Measurements from ENCODE around the gene SLC4A9. TPM values are rescaled to one million over a fixed set of nuclear protein-coding genes. Genes with fewer than 3 reads are reported as not detected.

SLC4A9 gene, protein sequence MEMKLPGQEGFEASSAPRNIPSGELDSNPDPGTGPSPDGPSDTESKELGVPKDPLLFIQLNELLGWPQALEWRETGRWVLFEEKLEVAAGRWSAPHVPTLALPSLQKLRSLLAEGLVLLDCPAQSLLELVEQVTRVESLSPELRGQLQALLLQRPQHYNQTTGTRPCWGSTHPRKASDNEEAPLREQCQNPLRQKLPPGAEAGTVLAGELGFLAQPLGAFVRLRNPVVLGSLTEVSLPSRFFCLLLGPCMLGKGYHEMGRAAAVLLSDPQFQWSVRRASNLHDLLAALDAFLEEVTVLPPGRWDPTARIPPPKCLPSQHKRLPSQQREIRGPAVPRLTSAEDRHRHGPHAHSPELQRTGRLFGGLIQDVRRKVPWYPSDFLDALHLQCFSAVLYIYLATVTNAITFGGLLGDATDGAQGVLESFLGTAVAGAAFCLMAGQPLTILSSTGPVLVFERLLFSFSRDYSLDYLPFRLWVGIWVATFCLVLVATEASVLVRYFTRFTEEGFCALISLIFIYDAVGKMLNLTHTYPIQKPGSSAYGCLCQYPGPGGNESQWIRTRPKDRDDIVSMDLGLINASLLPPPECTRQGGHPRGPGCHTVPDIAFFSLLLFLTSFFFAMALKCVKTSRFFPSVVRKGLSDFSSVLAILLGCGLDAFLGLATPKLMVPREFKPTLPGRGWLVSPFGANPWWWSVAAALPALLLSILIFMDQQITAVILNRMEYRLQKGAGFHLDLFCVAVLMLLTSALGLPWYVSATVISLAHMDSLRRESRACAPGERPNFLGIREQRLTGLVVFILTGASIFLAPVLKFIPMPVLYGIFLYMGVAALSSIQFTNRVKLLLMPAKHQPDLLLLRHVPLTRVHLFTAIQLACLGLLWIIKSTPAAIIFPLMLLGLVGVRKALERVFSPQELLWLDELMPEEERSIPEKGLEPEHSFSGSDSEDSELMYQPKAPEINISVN
- under 1 TPM in 1 of 2 experiments, not detected in 1; 0.36 TPM for total RNA-seq

DNA sequence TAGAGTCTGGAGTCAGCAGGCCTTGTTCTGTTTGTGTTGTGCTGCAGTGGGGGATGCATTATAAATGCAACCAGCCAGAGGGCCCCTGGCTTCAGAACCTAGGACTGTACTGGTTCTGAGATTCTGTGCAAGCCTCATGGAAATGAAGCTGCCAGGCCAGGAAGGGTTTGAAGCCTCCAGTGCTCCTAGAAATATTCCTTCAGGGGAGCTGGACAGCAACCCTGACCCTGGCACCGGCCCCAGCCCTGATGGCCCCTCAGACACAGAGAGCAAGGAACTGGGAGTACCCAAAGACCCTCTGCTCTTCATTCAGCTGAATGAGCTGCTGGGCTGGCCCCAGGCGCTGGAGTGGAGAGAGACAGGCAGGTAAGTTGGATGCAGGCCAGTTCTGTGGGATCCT, at the start of gene SLC4A9:
SLC4A9 (plus strand) TSS at position 94 of the 400 bp plus-strand sequence; CDS start at position 137, 43 bp downstream.
- no peak for DNase-seq
- Mint-ChIP-seq H3K4me1 (ENCODE audit: low read depth) (peaks cover 17% of the 10 kb centered on the region), H3K9me3 (no peaks in the 10 kb centered on the region), H3K27ac (no peak within 1 kb of the TSS), H3K27me3 (peaks cover 9% of the 10 kb centered on the region), H3K36me3 (ENCODE audit: low read depth) (no peaks in the 10 kb centered on the region), H3K4me3 (no peak within 1 kb of the TSS)
- no peak for ATAC-seq
- POLR2A ChIA-PET, result no interaction called here
- CTCF ChIA-PET, result interaction anchor here (1.6 to 10.9 kb wide), 5 partner anchors 11 to 124 kb away, joined by 3 to 160 read pairs (median 12); partner anchors contain the start of gene HBEGF
- intact Hi-C loops (cut with micrococcal nuclease), result loop anchor here (10.0 kb wide), 1 partner anchor 355 kb away; no protein-coding TSS in a partner anchor
- TF ChIP-seq, protein P1, sequence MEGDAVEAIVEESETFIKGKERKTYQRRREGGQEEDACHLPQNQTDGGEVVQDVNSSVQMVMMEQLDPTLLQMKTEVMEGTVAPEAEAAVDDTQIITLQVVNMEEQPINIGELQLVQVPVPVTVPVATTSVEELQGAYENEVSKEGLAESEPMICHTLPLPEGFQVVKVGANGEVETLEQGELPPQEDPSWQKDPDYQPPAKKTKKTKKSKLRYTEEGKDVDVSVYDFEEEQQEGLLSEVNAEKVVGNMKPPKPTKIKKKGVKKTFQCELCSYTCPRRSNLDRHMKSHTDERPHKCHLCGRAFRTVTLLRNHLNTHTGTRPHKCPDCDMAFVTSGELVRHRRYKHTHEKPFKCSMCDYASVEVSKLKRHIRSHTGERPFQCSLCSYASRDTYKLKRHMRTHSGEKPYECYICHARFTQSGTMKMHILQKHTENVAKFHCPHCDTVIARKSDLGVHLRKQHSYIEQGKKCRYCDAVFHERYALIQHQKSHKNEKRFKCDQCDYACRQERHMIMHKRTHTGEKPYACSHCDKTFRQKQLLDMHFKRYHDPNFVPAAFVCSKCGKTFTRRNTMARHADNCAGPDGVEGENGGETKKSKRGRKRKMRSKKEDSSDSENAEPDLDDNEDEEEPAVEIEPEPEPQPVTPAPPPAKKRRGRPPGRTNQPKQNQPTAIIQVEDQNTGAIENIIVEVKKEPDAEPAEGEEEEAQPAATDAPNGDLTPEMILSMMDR (IDR thresholded peaks at IDR 0.05), result no peak

DNA sequence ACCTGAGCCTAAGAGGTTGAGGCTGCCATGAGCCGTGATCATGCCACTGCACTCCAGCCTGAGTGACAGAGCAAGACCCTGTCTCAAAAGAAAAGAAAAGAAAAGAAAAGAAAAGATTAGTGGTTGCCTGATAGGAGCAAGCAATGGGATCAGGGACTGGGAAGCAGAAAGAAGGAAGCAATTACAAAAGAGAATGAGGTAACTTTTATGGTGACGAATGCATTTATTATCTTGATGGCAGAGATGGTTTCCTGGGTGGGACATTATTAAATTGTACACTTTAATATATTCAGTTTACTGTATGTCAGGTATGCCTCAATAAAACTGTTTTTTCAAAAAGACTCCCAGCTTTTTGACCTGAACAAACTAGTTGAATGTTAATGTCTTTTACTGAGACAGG, 49.6 kb upstream of the SLC4A9 start:
- Mint-ChIP-seq H3K36me3 (ENCODE audit: low read depth) (no peaks in the 10 kb centered on the region), H3K9me3 (no peaks in the 10 kb centered on the region), H3K4me3 (no peak overlapping the region), H3K27me3 (no peaks in the 10 kb centered on the region), H3K27ac (no peak overlapping the region), H3K4me1 (ENCODE audit: low read depth) (no peaks in the 10 kb centered on the region)
- POLR2A ChIA-PET, result interaction anchor here (1.1 kb wide), 1 partner anchor 291 kb away, joined by 3 read pairs; no protein-coding TSS in a partner anchor
- intact Hi-C loops (cut with micrococcal nuclease), result no loop called here
- TF ChIP-seq, protein P1 (IDR thresholded peaks at IDR 0.05), result no peak
- no peak for ATAC-seq
- CTCF ChIA-PET, result interaction anchor here (3.2 kb wide), 1 partner anchor 70 kb away, joined by 9 read pairs; no protein-coding TSS in a partner anchor
- no peak for DNase-seq

DNA sequence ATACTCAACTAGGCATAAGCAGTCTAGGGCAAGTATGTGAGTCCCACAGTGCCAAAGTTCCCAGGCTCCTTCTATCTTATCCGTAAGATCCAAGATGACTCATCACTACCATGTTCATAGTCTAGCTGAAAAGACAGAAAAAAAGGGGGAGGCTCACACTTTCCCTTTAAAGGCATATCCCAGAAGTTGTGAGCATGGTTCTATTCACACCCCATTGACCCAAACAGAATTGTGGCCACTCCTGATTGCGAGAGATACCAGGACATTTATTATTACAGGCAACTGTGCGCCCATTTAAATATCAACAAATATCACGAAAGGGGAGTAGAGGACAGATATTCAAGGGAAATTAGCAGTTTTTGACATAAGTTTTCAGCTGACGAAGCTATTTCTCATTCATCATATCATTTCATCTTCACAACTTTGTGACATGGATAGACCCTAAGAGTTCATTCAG, 49.0 kb upstream of the SLC4A9 start:
- TF ChIP-seq, protein P1 (IDR thresholded peaks at IDR 0.05), result no peak
- ChIA-PET POLR2A (no interaction called here), CTCF (interaction anchor here (0.7 to 3.7 kb wide), 3 partner anchors 35 to 71 kb away, joined by 3 to 17 read pairs (median 9); partner anchors contain the start of gene HBEGF)
- Mint-ChIP-seq H3K27me3 (no peaks in the 10 kb centered on the region), H3K4me1 (ENCODE audit: low read depth) (no peaks in the 10 kb centered on the region), H3K27ac (no peak overlapping the region), H3K9me3 (no peaks in the 10 kb centered on the region), H3K36me3 (ENCODE audit: low read depth) (no peaks in the 10 kb centered on the region), H3K4me3 (no peak overlapping the region)
- no peak for ATAC-seq
- intact Hi-C loops (cut with micrococcal nuclease), result no loop called here
- DNase-seq, result no peak

DNA sequence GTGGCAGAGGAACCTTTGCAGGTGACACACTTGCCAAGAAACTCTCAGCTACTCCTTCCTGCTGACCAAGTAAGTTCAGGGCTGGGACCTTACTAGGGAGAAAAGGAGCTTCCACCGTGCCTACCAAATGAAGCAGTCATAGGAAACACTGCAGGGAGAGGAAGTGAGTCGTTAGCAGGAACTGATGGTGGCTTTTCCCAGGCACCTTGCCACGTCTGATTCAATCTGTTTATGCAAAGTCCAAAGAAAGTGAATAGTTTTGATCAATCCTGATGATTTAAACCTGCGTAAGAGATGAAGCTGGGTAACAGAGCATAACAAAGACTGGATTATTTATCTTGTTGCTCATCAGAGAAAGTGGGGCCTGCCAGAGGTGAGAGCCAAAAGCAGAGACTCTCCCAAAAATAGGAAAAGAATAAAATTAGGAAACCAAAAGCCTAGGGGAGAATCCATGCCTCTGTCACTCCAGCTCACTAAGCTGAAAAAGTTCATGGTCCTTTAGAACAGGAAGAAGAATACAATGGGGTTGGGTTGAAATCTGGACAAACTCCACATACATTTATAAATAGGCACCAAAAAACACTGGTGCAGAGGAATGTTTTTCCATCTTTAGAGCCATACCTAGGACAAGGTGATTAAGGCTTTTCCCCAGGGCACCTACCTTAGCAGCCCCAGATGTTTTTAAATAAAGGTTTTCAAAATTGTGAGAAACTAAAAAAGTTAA, 47.8 kb upstream of the SLC4A9 start:
- no peaks in the 10 kb centered on the region for H3K4me1 Mint-ChIP-seq (ENCODE audit: low read depth)
- DNase-seq, result no peak
- intact Hi-C loops (cut with micrococcal nuclease), result no loop called here
- H3K27ac Mint-ChIP-seq, result no peak overlapping the region
- ATAC-seq, result no peak
- TF ChIP-seq, protein P1 (IDR thresholded peaks at IDR 0.05), result no peak
- H3K36me3 Mint-ChIP-seq (ENCODE audit: low read depth), result no peaks in the 10 kb centered on the region
- no peaks in the 10 kb centered on the region for H3K9me3 Mint-ChIP-seq
- CTCF ChIA-PET, result interaction anchor here (0.7 to 3.7 kb wide), 5 partner anchors 35 to 72 kb away, joined by 3 to 17 read pairs (median 5); partner anchors contain the start of gene HBEGF
- no peaks in the 10 kb centered on the region for H3K27me3 Mint-ChIP-seq
- POLR2A ChIA-PET, result no interaction called here
- no peak overlapping the region for H3K4me3 Mint-ChIP-seq
